Measurements from ENCODE around the gene SLF1.

SLF1 gene

GRCh38 chr5:94667937-94668336 is 49.5 kb downstream of the SLF1 start:
- no peak for DNase-seq

- DNase-seq = no peak
Observed at GRCh38 chr5:94670726-94671125, 52.3 kb downstream of the SLF1 start.

- DNase-seq = no peak
Observed at GRCh38 chr5:94672746-94673145, 54.3 kb downstream of the SLF1 start.

GRCh38 chr5:94674490-94675382 is 56.3 kb downstream of the SLF1 start:
- DNase-seq = no peak

GRCh38 chr5:94675965-94676618 is 57.6 kb downstream of the SLF1 start:
- no peak for DNase-seq

- DNase-seq = no peak
Observed at GRCh38 chr5:94682814-94683520, 64.5 kb downstream of the SLF1 start.

GRCh38 chr5:94689908-94690307 is 71.4 kb downstream of the SLF1 start:
- no peak for DNase-seq

- peak; percentile 79 for DNase-seq
Observed at GRCh38 chr5:94690778-94691177, 72.3 kb downstream of the SLF1 start.

GRCh38 chr5:94691291-94691690 is 72.8 kb downstream of the SLF1 start:
- no peak for DNase-seq

- no peak for DNase-seq
Observed at GRCh38 chr5:94691949-94692348, 73.5 kb downstream of the SLF1 start.

GRCh38 chr5:94692581-94692980 is 74.1 kb downstream of the SLF1 start:
- DNase-seq = no peak

- DNase-seq = peak; percentile 50
Observed at GRCh38 chr5:94693043-94693822, 74.8 kb downstream of the SLF1 start.

- no peak for DNase-seq
Observed at GRCh38 chr5:94693845-94694370, 75.4 kb downstream of the SLF1 start.

GRCh38 chr5:94694671-94695070 is 76.2 kb downstream of the SLF1 start:
- no peak for DNase-seq

- DNase-seq = no peak
Observed at GRCh38 chr5:94698197-94698596, 79.7 kb downstream of the SLF1 start.

GRCh38 chr5:94699562-94699961 is 81.1 kb downstream of the SLF1 start:
- DNase-seq = no peak

- no peak for DNase-seq
Observed at GRCh38 chr5:94700592-94700991, 82.1 kb downstream of the SLF1 start.

GRCh38 chr5:94702729-94703128 is 84.3 kb downstream of the SLF1 start:
- DNase-seq = no peak

- no peak for DNase-seq
Observed at GRCh38 chr5:94705427-94705826, 87.0 kb downstream of the SLF1 start.

GRCh38 chr5:94707359-94707758 is 88.9 kb downstream of the SLF1 start:
- peak; percentile 42 for DNase-seq

- no peak for DNase-seq
Observed at GRCh38 chr5:94709277-94709676, 90.8 kb downstream of the SLF1 start.

- no peak for DNase-seq
Observed at GRCh38 chr5:94711785-94712184, 93.3 kb downstream of the SLF1 start.

- DNase-seq = no peak
Observed at GRCh38 chr5:94715768-94716167, 97.3 kb downstream of the SLF1 start.
